ENCODE measurements around the gene KRTAP16-1. TPM values are rescaled to one million over a fixed set of nuclear protein-coding genes. Genes with fewer than 3 reads are reported as not detected.
"Not testable (repeated sequence)": the region's sequence is repeated elsewhere in the genome, so short reads cannot be mapped to it uniquely, and the experiment has no call there.

The KRTAP16-1 gene
- total RNA-seq (2014; rRNA removed; shearing (Covaris generic)), result not detected in 2 replicates

DNA sequence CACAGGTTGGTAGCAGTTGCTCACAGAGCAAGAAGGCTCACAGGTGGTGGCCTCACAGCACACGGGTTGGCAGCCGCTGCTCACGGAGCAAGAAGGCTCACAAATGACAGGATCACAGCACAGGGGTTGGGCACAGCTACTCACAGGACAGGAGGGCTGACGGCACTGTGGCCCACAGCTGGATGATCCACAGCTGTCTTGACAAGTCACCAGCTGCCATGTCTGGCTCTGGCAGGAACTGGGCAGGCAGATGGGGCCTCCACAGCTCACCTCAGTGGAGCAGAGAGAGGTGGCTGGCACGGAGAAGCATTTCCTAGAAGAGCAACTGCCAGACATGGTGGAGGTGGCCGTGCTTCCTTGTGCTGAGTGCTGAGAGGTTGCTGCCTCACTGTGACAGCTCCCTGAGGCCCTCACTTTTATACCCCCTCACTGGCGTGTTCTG is at the start of gene KRTAP16-1:
Gene KRTAP16-1 (minus strand): TSS at position 392 of the 442 bp plus-strand sequence. CDS start 56 bp downstream, at position 336.
- H3K4me3 ChIP-seq (ENCODE audit: insufficient read depth, low read depth, low read length), result no peak within 1 kb of the TSS
- DNase-seq, result no peak
- no peaks in the 10 kb centered on the region for H3K27me3 ChIP-seq (ENCODE audit: control insufficient read depth, insufficient read depth, low read length)
- no peaks in the 10 kb centered on the region for H3K36me3 ChIP-seq (replicated peaks; ENCODE audit: control insufficient read depth, insufficient read depth, low read length)

- Histone ChIP-seq H3K36me3 (replicated peaks; ENCODE audit: control insufficient read depth, insufficient read depth, low read length) (no peaks in the 10 kb centered on the region), H3K27me3 (ENCODE audit: control insufficient read depth, insufficient read depth, low read length) (no peaks in the 10 kb centered on the region; the same call in 1 of the 2 replicates), H3K4me3 (ENCODE audit: insufficient read depth, low read depth, low read length) (no peak overlapping the region)
- DNase-seq, result no peak
Observed at GRCh38 chr17:41354536-41354935, 45.4 kb upstream of the KRTAP16-1 start.

- Histone ChIP-seq H3K27me3 (ENCODE audit: control insufficient read depth, insufficient read depth, low read length) (no peaks in the 10 kb centered on the region; the same call in 1 of the 2 replicates), H3K36me3 (replicated peaks; ENCODE audit: control insufficient read depth, insufficient read depth, low read length) (no peaks in the 10 kb centered on the region), H3K4me3 (ENCODE audit: insufficient read depth, low read depth, low read length) (no peak overlapping the region)
- DNase-seq, result no peak
Observed at GRCh38 chr17:41352597-41353366, 43.7 kb upstream of the KRTAP16-1 start.

DNA sequence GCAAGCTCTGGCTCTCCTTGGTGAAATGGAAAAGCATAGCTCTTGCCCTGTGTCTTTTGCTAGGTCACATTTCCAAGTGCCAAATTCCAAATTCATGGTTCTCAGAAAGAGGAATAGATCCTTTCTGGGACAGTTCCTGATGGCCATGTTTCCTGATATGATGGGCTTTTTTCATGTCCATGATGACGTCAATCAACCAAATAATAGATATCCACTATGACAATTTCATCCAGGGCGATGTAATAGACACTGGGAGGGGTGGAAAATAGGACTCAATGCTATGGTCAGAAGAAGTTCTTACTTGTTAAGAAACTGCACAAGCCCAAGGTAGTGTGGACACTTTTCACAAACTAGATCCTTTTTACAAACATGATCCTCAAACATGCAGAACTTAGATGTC is 42.1 kb upstream of the KRTAP16-1 start:
- Histone ChIP-seq H3K27me3 (ENCODE audit: control insufficient read depth, insufficient read depth, low read length) (no peaks in the 10 kb centered on the region; the same call in 1 of the 2 replicates), H3K36me3 (replicated peaks; ENCODE audit: control insufficient read depth, insufficient read depth, low read length) (no peaks in the 10 kb centered on the region), H3K4me3 (ENCODE audit: insufficient read depth, low read depth, low read length) (no peak overlapping the region)
- no peak for DNase-seq

GRCh38 chr17:41350381-41350878 is 41.3 kb upstream of the KRTAP16-1 start, which contains the start of gene KRT33A:
TSS of gene KRT33A (minus strand) at chr17:41350828. CDS start at chr17:41350767, 61 bp downstream.
- not testable (repeated sequence) for H3K4me3 ChIP-seq (ENCODE audit: insufficient read depth, low read depth, low read length); H3K27me3 ChIP-seq (ENCODE audit: control insufficient read depth, insufficient read depth, low read length); DNase-seq; H3K36me3 ChIP-seq (replicated peaks; ENCODE audit: control insufficient read depth, insufficient read depth, low read length)

DNA sequence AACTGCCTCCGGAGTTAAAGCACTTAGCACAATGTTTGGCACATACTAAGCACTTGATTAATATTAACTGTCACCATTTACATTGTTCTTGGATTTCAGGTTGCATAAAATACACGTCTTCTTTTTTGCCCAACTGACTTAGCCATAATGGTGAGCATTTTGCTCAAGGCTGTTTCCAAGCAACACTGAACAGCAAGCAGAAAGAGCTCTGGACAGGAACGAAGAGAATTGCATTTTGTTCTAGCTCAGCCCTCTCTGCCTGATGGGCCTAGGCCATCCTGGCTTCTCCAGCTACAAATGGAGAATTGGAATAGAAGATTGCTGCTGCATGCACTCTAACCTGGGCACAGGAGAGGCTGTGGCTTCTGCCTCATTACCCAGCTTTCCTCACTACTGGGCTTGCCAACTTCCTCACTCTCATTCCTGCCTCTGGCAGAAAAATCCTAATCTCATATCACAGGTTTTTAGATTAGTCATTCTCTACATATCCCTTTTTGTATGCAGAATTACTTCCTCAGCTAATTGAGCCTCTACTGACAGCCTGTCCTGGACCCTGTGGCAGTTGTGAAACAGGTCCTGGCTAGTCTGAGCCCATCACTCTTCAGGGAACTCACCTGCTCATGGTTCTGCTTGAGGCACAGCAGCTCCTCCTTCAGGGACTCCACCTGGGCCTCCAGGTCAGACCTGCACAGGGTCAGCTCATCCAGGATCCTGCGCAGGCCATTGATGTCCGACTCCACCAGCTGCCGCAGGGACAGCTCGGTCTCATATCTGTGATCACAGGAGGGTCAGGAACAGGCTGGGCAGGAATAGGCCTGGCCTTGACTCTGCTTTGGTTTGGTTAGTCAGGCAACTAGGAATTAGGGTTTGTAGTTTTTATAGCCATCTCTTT is 39.0 kb upstream of the KRTAP16-1 start:
- Histone ChIP-seq H3K36me3 (replicated peaks; ENCODE audit: control insufficient read depth, insufficient read depth, low read length) (no peaks in the 10 kb centered on the region), H3K27me3 (ENCODE audit: control insufficient read depth, insufficient read depth, low read length) (no peaks in the 10 kb centered on the region; the same call in 1 of the 2 replicates), H3K4me3 (ENCODE audit: insufficient read depth, low read depth, low read length) (no peak overlapping the region)
- DNase-seq, result no peak

DNA sequence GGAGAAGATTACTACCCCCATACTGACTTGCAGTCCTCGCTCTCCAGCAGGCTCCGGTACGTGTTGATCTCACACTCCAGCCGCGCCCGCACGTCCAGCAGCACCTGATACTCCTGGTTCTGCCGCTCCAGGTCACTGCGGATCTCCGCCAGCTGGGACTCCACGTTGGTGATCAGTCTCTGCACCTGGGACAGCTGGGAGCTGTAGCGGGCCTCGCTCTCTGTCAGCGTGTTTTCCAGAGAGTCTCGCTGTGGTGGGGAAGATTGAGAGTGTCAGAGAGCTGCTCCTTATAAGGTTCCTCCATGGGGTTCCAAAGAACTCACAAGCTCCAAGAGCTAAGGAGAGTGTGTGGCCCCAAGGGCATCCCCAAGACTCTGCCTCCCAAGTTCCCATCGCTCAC is 37.3 kb upstream of the KRTAP16-1 start:
- H3K4me3 ChIP-seq (ENCODE audit: insufficient read depth, low read depth, low read length); DNase-seq; H3K27me3 ChIP-seq (ENCODE audit: control insufficient read depth, insufficient read depth, low read length); H3K36me3 ChIP-seq (replicated peaks; ENCODE audit: control insufficient read depth, insufficient read depth, low read length): not testable (repeated sequence)

- DNase-seq, result no peak
- no peaks in the 10 kb centered on the region for H3K36me3 ChIP-seq (replicated peaks; ENCODE audit: control insufficient read depth, insufficient read depth, low read length)
- H3K4me3 ChIP-seq (ENCODE audit: insufficient read depth, low read depth, low read length), result no peak overlapping the region
- no peaks in the 10 kb centered on the region; the same call in 1 of the 2 replicates for H3K27me3 ChIP-seq (ENCODE audit: control insufficient read depth, insufficient read depth, low read length)
Observed at GRCh38 chr17:41345992-41346391, 36.9 kb upstream of the KRTAP16-1 start.

DNA sequence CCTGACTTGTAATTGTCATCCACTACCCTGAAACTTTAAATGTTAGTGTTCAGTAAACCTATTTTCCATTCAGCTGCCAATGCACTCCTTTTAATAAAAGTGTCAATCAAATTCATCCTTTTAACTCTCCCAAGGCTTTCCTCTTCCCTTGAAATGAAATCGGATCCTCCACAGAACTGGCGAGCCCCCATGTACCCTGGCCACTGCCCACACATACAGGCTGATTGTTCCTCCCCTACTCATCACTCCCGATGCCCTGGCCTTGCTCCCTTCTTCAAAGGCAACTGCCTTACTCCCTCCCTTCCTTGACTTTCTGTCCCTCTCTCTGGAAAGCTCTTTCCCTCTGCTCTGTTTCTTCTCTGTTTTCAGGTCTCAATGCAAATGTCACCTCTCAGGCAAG is 33.9 kb upstream of the KRTAP16-1 start:
- Histone ChIP-seq H3K4me3 (ENCODE audit: insufficient read depth, low read depth, low read length) (no peak overlapping the region), H3K36me3 (replicated peaks; ENCODE audit: control insufficient read depth, insufficient read depth, low read length) (no peaks in the 10 kb centered on the region), H3K27me3 (ENCODE audit: control insufficient read depth, insufficient read depth, low read length) (no peaks in the 10 kb centered on the region)
- DNase-seq, result no peak

- Histone ChIP-seq H3K4me3 (ENCODE audit: insufficient read depth, low read depth, low read length) (no peak overlapping the region), H3K27me3 (ENCODE audit: control insufficient read depth, insufficient read depth, low read length) (no peaks in the 10 kb centered on the region), H3K36me3 (replicated peaks; ENCODE audit: control insufficient read depth, insufficient read depth, low read length) (no peaks in the 10 kb centered on the region)
- no peak for DNase-seq
Observed at GRCh38 chr17:41340934-41341861, 32.1 kb upstream of the KRTAP16-1 start.

- H3K27me3 ChIP-seq (ENCODE audit: control insufficient read depth, insufficient read depth, low read length), result no peaks in the 10 kb centered on the region
- no peak for DNase-seq
Observed at GRCh38 chr17:41340494-41340893, 31.4 kb upstream of the KRTAP16-1 start.

GRCh38 chr17:41339571-41340172 is 30.6 kb upstream of the KRTAP16-1 start:
- Histone ChIP-seq H3K36me3 (replicated peaks; ENCODE audit: control insufficient read depth, insufficient read depth, low read length) (no peaks in the 10 kb centered on the region), H3K4me3 (ENCODE audit: insufficient read depth, low read depth, low read length) (no peak overlapping the region), H3K27me3 (ENCODE audit: control insufficient read depth, insufficient read depth, low read length) (no peaks in the 10 kb centered on the region)
- DNase-seq, result no peak

More at GRCh38 chr17:41340494-41340893, 31.4 kb upstream of the KRTAP16-1 start:
- Histone ChIP-seq H3K36me3 (replicated peaks; ENCODE audit: control insufficient read depth, insufficient read depth, low read length) (no peaks in the 10 kb centered on the region), H3K4me3 (ENCODE audit: insufficient read depth, low read depth, low read length) (no peak overlapping the region)

DNA sequence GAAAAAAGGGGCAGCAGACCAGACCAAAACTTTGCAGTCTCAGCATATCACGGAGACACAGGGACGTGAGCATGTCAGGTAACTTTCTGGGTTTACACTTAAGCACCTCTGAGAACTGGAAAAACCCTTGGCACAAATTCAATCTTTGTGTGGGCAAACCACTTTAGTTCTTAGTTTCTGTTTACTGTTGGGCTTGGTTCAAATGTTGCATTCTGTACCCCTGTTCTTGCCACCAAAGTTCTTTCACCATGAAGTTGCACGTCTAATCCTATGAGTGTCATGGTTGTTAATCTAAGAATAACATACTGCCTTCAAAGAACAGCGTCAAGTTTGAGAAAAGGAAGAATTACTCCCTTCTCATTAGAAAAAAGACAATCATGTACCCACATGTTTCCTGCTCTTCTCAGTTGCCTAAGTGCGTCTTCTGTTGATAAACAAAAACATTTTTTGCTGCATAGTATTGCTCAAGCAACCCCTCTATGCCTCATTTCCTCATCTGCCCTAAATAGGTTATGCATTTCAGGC is 29.9 kb upstream of the KRTAP16-1 start:
- no peaks in the 10 kb centered on the region for H3K36me3 ChIP-seq (replicated peaks; ENCODE audit: control insufficient read depth, insufficient read depth, low read length)
- DNase-seq, result no peak
- no peak overlapping the region for H3K4me3 ChIP-seq (ENCODE audit: insufficient read depth, low read depth, low read length)
- H3K27me3 ChIP-seq (ENCODE audit: control insufficient read depth, insufficient read depth, low read length), result no peaks in the 10 kb centered on the region

All from H7 (cell line).